BJ (cell line): Measurements from ENCODE around the gene LCE2A. TPM values are rescaled to one million over a fixed set of nuclear protein-coding genes. Genes with fewer than 3 reads are reported as not detected.
A peak's percentile ranks its signal among the peaks of the same experiment; 100 is the strongest.

Source experiments
- CTCF ChIA-PET: fragments of 350-600 bp; formaldehyde crosslinking; extraction: SDS; loops from one replicate; lab custom pipeline; 2021; ENCODE audit warnings: antibody characterized with exemption, inconsistent platforms; lab: Yijun Ruan, JAX
- POLR2A ChIA-PET: fragments of 300-600 bp; sonication (Branson Sonifier 250); formaldehyde crosslinking; extraction: SDS; loops from one replicate; lab custom pipeline; 2021; ENCODE audit warnings: antibody characterized with exemption; lab: Charles Lee
- DNase-seq: peaks from one replicate; pipeline ENCODE4 v3.0.0-alpha.2; 2011; ENCODE audit warnings: low read depth
- H3K27me3 ChIP-seq: 2 replicates; pipeline ENCODE4 v1.6.0; 2011; ENCODE audit warnings: low read length; ENCODE audit not compliant: control insufficient read depth, insufficient read depth
- H3K36me3 ChIP-seq: 2 replicates; pipeline ENCODE4 v1.5.1; 2011; ENCODE audit warnings: low read length; ENCODE audit not compliant: control insufficient read depth, insufficient read depth
- H3K4me3 ChIP-seq: 2 replicates; pipeline ENCODE4 v1.5.1; 2011; ENCODE audit warnings: low read depth, mild to moderate bottlenecking, control low read depth, low read length
- CTCF ChIP-seq: IDR thresholded peaks from 2 replicates; pipeline ENCODE4 v1.5.1; 2011; ENCODE audit warnings: low read depth, mild to moderate bottlenecking, control low read depth, inconsistent platforms, low read length, moderate library complexity; ENCODE audit not compliant: insufficient read depth
- polyA minus RNA-seq: library from RNA; depleted of rRNA, polyadenylated mRNA; stranded (reverse); fragments of >200 nt; gene quantifications from 2 replicates; pipeline ENCODE4 v1.2.3, GENCODE V29; 2011; rRNA and poly(A)+ RNA removed
- polyA plus RNA-seq: library from polyadenylated mRNA; depleted of rRNA; stranded (reverse); fragments of >200 nt; gene quantifications from 2 replicates; pipeline ENCODE4 v1.2.3, GENCODE V29; 2011; rRNA removed

The LCE2A gene
- polyA plus RNA-seq = not detected in 2 replicates
- polyA minus RNA-seq = not detected in 2 replicates

GRCh38 chr1:152697701-152698600 is at the start of gene LCE2A:
Gene LCE2A, plus strand, starts transcription at chr1:152698345. Its CDS starts 557 bp downstream, at chr1:152698902.
- CTCF ChIA-PET = interaction anchor here (1.1 kb wide), 1 partner anchor 47 kb away, joined by 3 read pairs; no protein-coding TSS in a partner anchor
- DNase-seq = no peak

GRCh38 chr1:152654110-152654509 is 44.0 kb upstream of the LCE2A start:
- no peak overlapping the region for H3K4me3 ChIP-seq
- peak; percentile 77 for TF ChIP-seq CTCF
- no peaks in the 10 kb centered on the region for H3K27me3 ChIP-seq
- POLR2A ChIA-PET = no interaction called here
- CTCF ChIA-PET = interaction anchor here (0.5 to 3.5 kb wide), 17 partner anchors 9 to 458 kb away, joined by 3 to 25 read pairs (median 4); partner anchors contain the start of genes LCE1D and LCE2D
- H3K36me3 ChIP-seq = no peaks in the 10 kb centered on the region
- no peak for DNase-seq

More at GRCh38 chr1:152697701-152698600, at the start of gene LCE2A:
- POLR2A ChIA-PET = no interaction called here
- no peaks in the 10 kb centered on the region for H3K27me3 ChIP-seq
- no peak within 1 kb of the TSS for H3K4me3 ChIP-seq
- H3K36me3 ChIP-seq = no peaks in the 10 kb centered on the region
- TF ChIP-seq CTCF = no peak

GRCh38 chr1:152656459-152656858 is 41.7 kb upstream of the LCE2A start:
- H3K27me3 ChIP-seq = no peaks in the 10 kb centered on the region
- ChIA-PET CTCF (interaction anchor here (0.6 to 3.2 kb wide), 2 partner anchors 168 to 270 kb away, joined by 4 to 25 read pairs; no protein-coding TSS in a partner anchor), POLR2A (no interaction called here)
- no peak overlapping the region for H3K4me3 ChIP-seq
- no peak for TF ChIP-seq CTCF
- DNase-seq = no peak
- H3K36me3 ChIP-seq = no peaks in the 10 kb centered on the region

GRCh38 chr1:152657677-152658076 is 40.5 kb upstream of the LCE2A start:
- DNase-seq = no peak
- H3K27me3 ChIP-seq = no peaks in the 10 kb centered on the region
- no peaks in the 10 kb centered on the region for H3K36me3 ChIP-seq
- POLR2A ChIA-PET = no interaction called here
- CTCF ChIA-PET = interaction anchor here (1.0 kb wide), 1 partner anchor 268 kb away, joined by 4 read pairs; no protein-coding TSS in a partner anchor
- TF ChIP-seq CTCF = no peak
- H3K4me3 ChIP-seq = no peak overlapping the region

GRCh38 chr1:152658649-152659048 is 39.5 kb upstream of the LCE2A start:
- ChIA-PET CTCF (interaction anchor here (1.0 kb wide), 2 partner anchors 10 to 267 kb away, joined by 3 to 4 read pairs; no protein-coding TSS in a partner anchor), POLR2A (no interaction called here)
- Histone ChIP-seq H3K4me3 (no peak overlapping the region), H3K27me3 (no peaks in the 10 kb centered on the region), H3K36me3 (no peaks in the 10 kb centered on the region)
- no peak for DNase-seq
- no peak for TF ChIP-seq CTCF
